ENCODE results near the gene SERPINA1. TPM values are rescaled to one million over a fixed set of nuclear protein-coding genes. Genes with fewer than 3 reads are reported as not detected.

The SERPINA1 gene
- total and polyA plus RNA-seq, 10 of the 15 experiments (the other 5 are each of a cell fraction or from before 2014, with no cell fraction given): 0.16 to 6.6 (median 0.53) TPM

- TF ChIP-seq BMI1 (IDR thresholded peaks at IDR 0.05; ENCODE audit: borderline replicate concordance) (no peak), IKZF1 (conservative IDR thresholded peaks at IDR 0.05) (no peak), MXI1 (IDR thresholded peaks at IDR 0.05; ENCODE audit: low read depth, low read length) (no peak), SUPT20H (IDR thresholded peaks at IDR 0.05; ENCODE audit: borderline replicate concordance, control insufficient read depth, low read depth, low read length) (no peak), HSF1 (IDR thresholded peaks at IDR 0.05; ENCODE audit: low read depth, low read length) (no peak), CREM (IDR thresholded peaks at IDR 0.05; ENCODE audit: low read depth) (no peak), TCF12 (IDR thresholded peaks at IDR 0.05; ENCODE audit: low read depth, low read length) (no peak), EP300 (IDR thresholded peaks at IDR 0.05; ENCODE audit: borderline replicate concordance in 1 of 2, control insufficient read depth in 1 of 2, low read depth in 2 of 2, low read length in 2 of 2) (no peak), MYC (IDR thresholded peaks at IDR 0.05; ENCODE audit: insufficient read depth, insufficient read length, insufficient replicate concordance, low read length, severe bottlenecking) (no peak), ZNF274 (IDR thresholded peaks at IDR 0.05; ENCODE audit: insufficient read depth, insufficient read length) (no peak), SREBF2 (IDR thresholded peaks at IDR 0.05; ENCODE audit: low read length) (no peak), NR2F1 (conservative IDR thresholded peaks at IDR 0.05) (no peak), PKNOX1 (IDR thresholded peaks at IDR 0.05) (no peak), IRF3 (IDR thresholded peaks at IDR 0.05) (no peak), RFX5 (IDR thresholded peaks at IDR 0.05; ENCODE audit: low read depth, low read length) (no peak), ELK1 (IDR thresholded peaks at IDR 0.05; ENCODE audit: low read depth, low read length) (no peak)
- RAD21 ChIA-PET (ENCODE audit: unreplicated experiment): no interaction called here
- BruUV-seq (replicated peaks): no TSS peak
- ATAC-seq (no peak), FAIRE-seq (no peak), DNase-seq (ENCODE audit: low read depth, low spot score) (no peak)
- Histone ChIP-seq H3K27me3 (replicated peaks in 1 of 2; ENCODE audit: control insufficient read depth in 2 of 2, insufficient read depth in 2 of 2, low read length in 1 of 2) (peaks cover 0 to 4% of the 10 kb centered on the region in 2 experiments; a peak in 1 of 4 replicates), H3K9ac (ENCODE audit: control insufficient read depth, insufficient read depth, low read length) (no peak overlapping the region), H3K9me3 (replicated peaks; ENCODE audit: control insufficient read depth, insufficient read depth, low read length) (no peaks in the 10 kb centered on the region), H2AFZ (ENCODE audit: control insufficient read depth, low read depth, low read length) (no peak overlapping the region), H4K20me1 (ENCODE audit: control insufficient read depth, insufficient read depth) (no peaks in the 10 kb centered on the region; the same call in 1 of the 2 replicates), H3K36me3 (ENCODE audit: control insufficient read depth in 2 of 2, insufficient read depth in 2 of 2, low read length in 1 of 2) (no peaks in the 10 kb centered on the region), H3K4me1 (ENCODE audit: control insufficient read depth, insufficient read depth, low read length) (no peaks in the 10 kb centered on the region; the same call in 1 of the 2 replicates), H3K27ac (ENCODE audit: control insufficient read depth, insufficient read depth) (no peak overlapping the region), H3K79me2 (ENCODE audit: control insufficient read depth, insufficient read depth, low read length) (no peaks in the 10 kb centered on the region), H3K4me2 (ENCODE audit: control insufficient read depth, insufficient read depth) (no peak overlapping the region), H3K4me3 (no peak overlapping the region)
- POLR2A ChIA-PET: no interaction called here
- CTCF ChIA-PET: no interaction called here
- SMC1A ChIA-PET (ENCODE audit: uncharacterized antibody, unreplicated experiment): no interaction called here
- intact Hi-C loops (cut with micrococcal nuclease; ENCODE audit: unreplicated experiment) (no loop called here), in situ Hi-C loops (cut with MboI) (no loop called here)
Observed at GRCh38 chr14:94396628-94397225, 8.3 kb upstream of the SERPINA1 start.
